22Rv1 (cell line): ENCODE results near the gene MTSS2.

Experiments used
- H3K27ac ChIP-seq: fragments of 450-650 bp; 2 replicates; pipeline ENCODE4 v1.5.1; 2017
- ZFX ChIP-seq: fragments of 450-650 bp; IDR thresholded peaks from 2 replicates; pipeline ENCODE4 v1.6.1; 2017; ENCODE audit warnings: antibody characterized with exemption, borderline replicate concordance
- TF ChIP-seq, protein P1 (sequence below): fragments of 450-650 bp; IDR thresholded peaks from 2 replicates; pipeline ENCODE4 v1.5.1; 2017; ENCODE audit warnings: mild to moderate bottlenecking

Gene MTSS2

DNA sequence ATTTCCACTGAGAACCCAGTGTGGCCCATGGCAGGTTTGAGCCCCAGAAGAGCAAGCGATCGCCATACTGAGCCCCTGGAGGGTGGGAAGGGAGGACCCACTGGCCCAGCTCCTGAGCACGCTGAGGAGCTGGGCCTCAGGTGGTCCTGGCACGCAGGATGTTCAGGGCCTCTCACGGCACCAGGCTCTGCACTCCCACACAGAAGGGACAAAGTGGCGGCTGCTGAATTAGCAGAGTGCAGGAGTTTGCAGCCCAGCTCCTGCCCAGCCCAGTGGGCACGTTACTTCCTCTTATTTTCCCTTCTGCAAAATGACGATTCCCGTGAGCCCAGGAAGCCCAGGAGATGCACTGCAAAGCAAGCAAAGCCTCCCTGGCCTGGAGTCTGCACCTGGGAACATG is 42.3 kb upstream of the MTSS2 start:
- no peak for TF ChIP-seq ZFX
- TF ChIP-seq, protein P1, sequence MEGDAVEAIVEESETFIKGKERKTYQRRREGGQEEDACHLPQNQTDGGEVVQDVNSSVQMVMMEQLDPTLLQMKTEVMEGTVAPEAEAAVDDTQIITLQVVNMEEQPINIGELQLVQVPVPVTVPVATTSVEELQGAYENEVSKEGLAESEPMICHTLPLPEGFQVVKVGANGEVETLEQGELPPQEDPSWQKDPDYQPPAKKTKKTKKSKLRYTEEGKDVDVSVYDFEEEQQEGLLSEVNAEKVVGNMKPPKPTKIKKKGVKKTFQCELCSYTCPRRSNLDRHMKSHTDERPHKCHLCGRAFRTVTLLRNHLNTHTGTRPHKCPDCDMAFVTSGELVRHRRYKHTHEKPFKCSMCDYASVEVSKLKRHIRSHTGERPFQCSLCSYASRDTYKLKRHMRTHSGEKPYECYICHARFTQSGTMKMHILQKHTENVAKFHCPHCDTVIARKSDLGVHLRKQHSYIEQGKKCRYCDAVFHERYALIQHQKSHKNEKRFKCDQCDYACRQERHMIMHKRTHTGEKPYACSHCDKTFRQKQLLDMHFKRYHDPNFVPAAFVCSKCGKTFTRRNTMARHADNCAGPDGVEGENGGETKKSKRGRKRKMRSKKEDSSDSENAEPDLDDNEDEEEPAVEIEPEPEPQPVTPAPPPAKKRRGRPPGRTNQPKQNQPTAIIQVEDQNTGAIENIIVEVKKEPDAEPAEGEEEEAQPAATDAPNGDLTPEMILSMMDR: no peak
- H3K27ac ChIP-seq: no peak overlapping the region

DNA sequence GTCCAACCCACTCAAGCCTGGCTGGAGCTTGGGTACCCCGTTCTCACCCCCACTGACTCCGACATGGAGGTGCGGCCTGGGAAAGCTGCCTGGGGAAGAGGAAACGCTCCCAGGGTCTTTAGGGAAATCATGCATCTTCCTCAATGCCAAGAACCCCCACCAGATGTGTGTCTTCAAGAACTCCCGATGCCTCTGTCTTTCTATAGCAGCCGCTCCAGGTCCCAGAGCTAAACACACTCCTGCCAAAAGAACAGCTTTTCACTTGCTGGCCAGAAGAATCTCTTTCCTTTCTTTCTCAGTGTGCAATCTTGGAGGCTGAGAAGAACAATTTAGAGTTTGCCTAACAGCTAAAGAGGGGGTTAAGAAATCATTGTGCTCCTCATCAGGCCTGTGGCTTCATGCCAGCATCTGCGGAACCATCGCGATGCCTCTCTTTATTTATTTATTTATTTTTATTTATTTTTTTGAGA is 41.1 kb upstream of the MTSS2 start:
- TF ChIP-seq ZFX: no peak
- H3K27ac ChIP-seq: no peak overlapping the region

DNA sequence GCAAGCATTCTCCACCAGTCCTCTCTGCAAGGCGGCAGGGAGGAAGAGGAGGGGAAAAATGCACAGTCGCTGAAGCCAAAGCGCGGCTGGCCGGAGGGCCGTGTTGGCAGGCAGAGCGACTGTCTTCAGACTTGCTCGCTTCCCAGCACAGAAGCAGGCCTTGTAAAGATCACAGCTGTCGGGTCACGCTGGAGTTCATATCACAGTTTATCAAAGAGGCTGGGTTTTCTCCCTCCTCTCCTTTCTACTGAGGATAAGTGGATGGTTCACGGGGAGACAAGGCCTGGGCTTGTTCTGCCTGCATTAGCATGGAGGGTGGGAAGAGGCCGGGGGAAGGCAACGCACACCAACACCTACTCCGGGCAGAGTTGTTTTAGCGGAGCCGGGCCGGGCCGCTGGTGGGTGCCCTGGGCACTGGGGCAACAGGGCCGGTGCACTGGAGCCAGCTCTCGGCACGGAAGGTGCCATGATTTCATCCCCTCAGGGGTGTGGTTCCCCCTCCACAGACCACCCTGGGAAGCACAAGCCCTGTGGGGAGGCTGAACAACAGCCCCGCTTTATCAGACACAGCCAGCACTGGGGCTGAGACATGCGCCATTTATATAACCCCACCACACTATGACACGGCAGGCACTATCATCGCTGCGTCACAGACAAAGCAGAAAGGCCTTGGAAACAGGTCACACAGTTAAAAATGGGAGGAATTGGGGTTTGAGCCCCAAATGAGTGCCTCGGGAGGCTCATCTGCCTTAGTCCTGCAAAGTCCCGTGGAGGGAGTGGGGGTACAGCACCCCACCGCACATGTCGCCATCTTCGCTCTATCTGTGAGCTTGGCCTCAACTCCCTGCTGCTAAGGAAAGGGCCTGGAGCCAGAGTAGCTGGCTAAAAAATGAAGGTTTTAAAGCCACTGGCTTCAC is 40.3 kb upstream of the MTSS2 start:
- H3K27ac ChIP-seq: no peak overlapping the region
- TF ChIP-seq, protein P1: no peak
- TF ChIP-seq ZFX: no peak

DNA sequence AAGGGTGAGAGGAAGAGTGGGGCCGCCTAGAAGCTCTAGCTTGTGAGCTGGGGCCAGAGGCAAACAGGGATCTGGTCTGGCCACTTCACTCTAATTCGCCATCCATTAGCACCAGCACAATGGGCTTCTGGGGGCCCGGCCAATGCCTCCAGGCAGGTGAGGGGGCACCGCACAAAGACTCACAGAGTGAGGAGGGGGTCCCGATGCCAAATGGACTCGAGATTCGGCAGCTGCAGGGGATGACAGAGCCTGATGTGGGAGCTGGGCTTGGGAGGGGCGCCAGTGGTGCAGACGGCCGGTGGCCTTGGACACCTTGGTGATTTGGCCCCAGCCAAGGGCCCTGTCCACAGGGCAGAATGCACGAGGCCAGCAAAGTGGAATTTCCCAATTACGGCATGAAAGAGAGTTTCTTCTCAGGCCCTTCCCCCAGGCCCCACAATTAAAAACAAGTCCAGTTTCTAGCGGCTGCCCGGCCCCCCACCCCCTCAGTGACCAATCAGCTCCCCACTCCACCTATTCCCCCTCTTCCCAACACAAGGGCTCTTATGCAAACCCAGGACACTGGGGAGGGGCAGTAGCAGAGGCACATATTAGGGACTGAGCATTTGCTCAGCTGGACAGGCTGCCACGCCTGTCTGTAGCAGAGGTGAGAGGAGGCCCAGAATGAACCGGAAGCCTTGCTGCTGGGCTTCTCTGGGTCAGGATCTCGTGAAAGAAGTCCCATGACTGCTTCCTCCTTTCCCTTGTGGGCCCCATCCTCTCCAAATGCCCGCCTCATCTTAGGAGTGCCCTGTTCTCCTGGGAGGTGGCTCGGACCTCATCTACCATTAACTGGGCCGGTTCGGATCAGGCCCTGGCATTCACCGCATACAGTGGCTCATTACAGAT is 39.4 kb upstream of the MTSS2 start:
- H3K27ac ChIP-seq: no peak overlapping the region
- TF ChIP-seq, protein P1: no peak
- TF ChIP-seq ZFX: no peak

DNA sequence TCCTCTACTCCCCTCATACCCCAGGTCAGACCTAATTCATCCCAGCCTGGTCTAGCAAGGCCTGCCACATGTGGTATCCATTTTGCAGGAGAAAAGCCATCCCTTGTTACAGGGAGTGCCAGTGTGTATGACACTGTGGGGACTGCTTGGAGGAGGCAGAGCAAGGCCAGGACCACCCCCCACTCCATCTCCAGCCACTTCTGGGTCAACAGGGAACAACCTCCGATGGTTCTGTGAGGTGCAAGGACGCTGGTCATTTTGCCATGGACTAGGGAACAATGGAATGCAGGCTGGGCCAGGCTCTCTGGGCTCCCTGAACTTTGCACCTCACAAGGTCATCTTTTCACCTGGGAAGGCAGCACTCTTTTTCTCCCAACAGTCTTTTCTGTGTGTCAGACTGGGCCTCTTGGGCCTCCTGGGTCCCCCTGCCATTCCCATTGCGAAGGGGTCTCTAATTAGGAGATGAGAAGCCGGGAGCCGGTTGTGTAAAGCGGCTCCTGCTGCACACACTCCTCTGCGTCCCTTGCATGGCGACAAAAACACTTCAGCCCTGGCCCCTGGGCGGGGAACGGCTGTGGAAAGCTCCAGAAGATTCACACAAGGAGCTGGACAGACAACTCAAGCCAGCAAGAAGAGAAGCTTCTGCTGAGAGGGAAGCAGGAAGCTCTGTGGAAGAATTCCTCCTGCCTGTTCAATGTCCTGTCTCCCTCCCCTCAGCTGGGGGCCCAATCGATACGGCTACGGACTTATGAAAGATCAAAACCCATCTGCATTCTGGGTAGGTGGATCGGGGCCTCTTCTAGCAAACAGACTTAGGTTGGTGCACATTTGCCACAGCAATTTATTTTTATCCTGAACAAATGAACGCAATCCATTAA is 38.5 kb upstream of the MTSS2 start:
- no peak overlapping the region for H3K27ac ChIP-seq
- no peak for TF ChIP-seq ZFX
- TF ChIP-seq, protein P1: no peak

DNA sequence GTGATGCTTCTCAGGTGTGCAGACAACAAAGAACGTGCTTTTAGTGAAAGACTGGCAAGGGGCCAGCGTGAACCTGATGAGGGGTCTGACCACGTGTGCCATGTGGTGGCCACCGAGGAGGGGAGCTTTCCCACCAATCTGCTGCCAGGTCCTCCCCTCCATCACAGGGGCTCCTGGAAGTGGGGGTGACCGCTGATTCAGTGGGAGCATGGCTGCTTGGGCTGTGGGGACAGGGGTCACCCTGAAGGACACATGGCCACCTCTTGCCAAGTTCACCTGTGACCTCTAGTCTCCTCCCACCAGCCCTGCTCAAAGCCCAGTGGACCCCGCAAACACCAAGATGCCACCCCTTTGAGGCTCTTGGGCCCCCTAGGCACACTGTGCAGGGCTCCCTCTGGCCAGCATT is 37.9 kb upstream of the MTSS2 start:
- H3K27ac ChIP-seq: no peak overlapping the region
- TF ChIP-seq, protein P1: no peak
- TF ChIP-seq ZFX: no peak
